K562 (cell line): ENCODE data around the gene CFDP1. TPM values are rescaled to one million over a fixed set of nuclear protein-coding genes. Genes with fewer than 3 reads are reported as not detected.

Experiments
- ATAC-seq: fragments of 200-7000 bp; cut with Tn5 transposase; 3 replicates; pipeline ENCODE4 v1.9.1; 2020; ENCODE audit warnings: moderate library complexity
- BruUV-seq: library from RNA; stranded (reverse); fragments of 400-500 nt; replicated peaks from 2 replicates; lab custom pipeline; 2021; lab: Mats Ljungman, UMichigan
- CTCF ChIA-PET: fragments of 300-600 bp; formaldehyde crosslinking; extraction: SDS; loops from one replicate; lab custom pipeline; 2021; ENCODE audit warnings: low intra/inter-chr PET ratio; lab: Yijun Ruan, JAX
- POLR2A ChIA-PET: fragments of 300-600, 350-650 bp; sonication (Branson Sonifier 250); formaldehyde crosslinking; extraction: SDS; loops from one replicate; lab custom pipeline; 2021; ENCODE audit warnings: antibody characterized with exemption, inconsistent platforms; lab: Yijun Ruan, JAX
- DNase-seq, 4 experiments: peaks; one replicate each; pipeline versions ENCODE4 v3.0.0 to v3.0.0-alpha.2; 2011 to 2018; ENCODE audit warnings: low spot score in 3 of 4, mixed read lengths in 3 of 4; ENCODE audit errors: extremely low read depth in 1 of 4
- FAIRE-seq: peaks from 2 replicates; lab custom pipeline; 2011; peaks lifted over from hg19 to GRCh38; lab: Jason Lieb, UNC
- H2AFZ ChIP-seq: 2 replicates; pipeline ENCODE4 v1.6.0; 2011; ENCODE audit warnings: low read depth, low read length, control low read depth, inconsistent platforms
- H3K27ac ChIP-seq: fragments of 200-600 bp; 3 replicates; pipeline ENCODE4 v1.8.0; 2011; ENCODE audit warnings: low read depth, mild to moderate bottlenecking, control low read depth, inconsistent platforms, low read length, moderate library complexity, mixed read lengths; ENCODE audit errors: extremely low read depth
- H3K27me3 ChIP-seq, 2 experiments: fragments of 300-600 bp in 1 of 2; 2 replicates in 1 of 2; 3 replicates in 1 of 2; pipeline versions ENCODE4 v1.6.0 to v1.8.0; 2011; ENCODE audit warnings: inconsistent platforms in 2 of 2, low read length in 2 of 2, mild to moderate bottlenecking in 1 of 2, mixed read lengths in 1 of 2, moderate library complexity in 1 of 2; ENCODE audit not compliant: control insufficient read depth in 2 of 2, insufficient read depth in 2 of 2
- H3K36me3 ChIP-seq: fragments of 300-600 bp; 3 replicates; pipeline ENCODE4 v1.8.0; 2011; ENCODE audit warnings: mild to moderate bottlenecking, low read length, inconsistent platforms; ENCODE audit not compliant: control insufficient read depth, insufficient read depth
- H3K4me1 ChIP-seq, 2 experiments: fragments of 200-600 bp in 1 of 2; replicated peaks in 1 of 2; 2 replicates in 1 of 2; 3 replicates in 1 of 2; pipeline versions ENCODE4 v1.5.1 to v1.8.0; 2011; ENCODE audit warnings: inconsistent platforms in 2 of 2, low read length in 2 of 2, mild to moderate bottlenecking in 1 of 2, mixed read lengths in 1 of 2, moderate library complexity in 1 of 2; ENCODE audit not compliant: control insufficient read depth in 2 of 2, insufficient read depth in 2 of 2
- H3K4me2 ChIP-seq: 2 replicates; pipeline ENCODE4 v1.6.1; 2011; ENCODE audit warnings: low read length, control low read depth, inconsistent platforms, mixed read lengths; ENCODE audit not compliant: insufficient read depth
- H3K4me3 ChIP-seq: fragments of 200-600 bp; sonication (generic), shearing (Covaris generic); 2 replicates; pipeline ENCODE4 v1.5.1; 2016; ENCODE audit warnings: control low read depth, inconsistent platforms
- H3K79me2 ChIP-seq: fragments of 200-600 bp; 3 replicates; pipeline ENCODE4 v1.8.0; 2011; ENCODE audit warnings: low read length, inconsistent platforms; ENCODE audit not compliant: control insufficient read depth, insufficient read depth
- H3K9ac ChIP-seq, 2 experiments: 2 replicates each; pipeline versions ENCODE4 v1.6.0 to v1.6.1; 2011; ENCODE audit warnings: low read depth in 2 of 2, low read length in 2 of 2, control low read depth in 1 of 2, inconsistent platforms in 1 of 2, mild to moderate bottlenecking in 1 of 2, mixed read lengths in 1 of 2; ENCODE audit not compliant: insufficient read depth in 1 of 2
- H3K9me1 ChIP-seq: one replicate; pipeline ENCODE4 v1.6.0; 2011; ENCODE audit warnings: inconsistent platforms, mild to moderate bottlenecking, low read length, moderate library complexity; ENCODE audit not compliant: control insufficient read depth, insufficient read depth
- H3K9me3 ChIP-seq: replicated peaks from 2 replicates; pipeline ENCODE4 v1.5.1; 2011; ENCODE audit warnings: low read depth, low read length, inconsistent platforms; ENCODE audit not compliant: control insufficient read depth, insufficient read depth
- H4K20me1 ChIP-seq: replicated peaks from 2 replicates; pipeline ENCODE4 v1.6.1; 2011; ENCODE audit warnings: low read length, inconsistent platforms, mixed read lengths; ENCODE audit not compliant: control insufficient read depth, insufficient read depth
- CBFA2T3 ChIP-seq: fragments of 450-650 bp; IDR thresholded peaks from 2 replicates; pipeline ENCODE4 v1.6.1; 2017
- MNT ChIP-seq, 2 experiments: fragments of 450-650 bp; conservative IDR thresholded peaks; 2 replicates each; pipeline ENCODE4 v1.6.1; 2017; ENCODE audit warnings: mild to moderate bottlenecking in 2 of 2, moderate library complexity in 2 of 2
- SPI1 ChIP-seq: IDR thresholded peaks from 2 replicates; pipeline ENCODE4 v1.6.1; 2011; ENCODE audit warnings: low read depth, low read length, control low read depth, borderline replicate concordance
- ZNF512 ChIP-seq: IDR thresholded peaks from 2 replicates; pipeline ENCODE4 v1.6.1; 2016; ENCODE audit warnings: missing genetic modification characterization, missing compliant biosample characterization
- WGBS: fragments of 100-300 bp; shearing (Covaris generic); methylation state at CpG from one replicate; pipeline ENCODE4 v1.1.6; 2016; ENCODE audit warnings: low coverage, mixed read lengths; ENCODE audit not compliant: insufficient coverage; ENCODE audit errors: missing lambda C conversion rate; 5-methylcytosine and 5-hydroxymethylcytosine counted together
- in situ Hi-C: fragments of 300-500 bp; cut with MboI; formaldehyde crosslinking; loops from 4 replicates; pipeline ENCODE4 v1.15.0; 2018; ENCODE audit warnings: inconsistent platforms, mixed read lengths
- intact Hi-C: fragments of 100-400 bp; cut with micrococcal nuclease; formaldehyde crosslinking; loops from 2 replicates; pipeline ENCODE4 v1.14.2; 2022
- polyA plus RNA-seq, 8 experiments: library from polyadenylated mRNA; depleted of rRNA in 4 of 8; stranded (reverse) in 5 of 8; unstranded in 3 of 8; fragments of >200 nt; fragmentation: Nextera tagmentation in 2 of 8; fragmentation: Illumina TruSeq in 1 of 8; extraction: Ambion mirVana in 2 of 8; extraction: Trizol in 1 of 8; gene quantifications; 2 replicates each; pipeline versions ENCODE4 v1.2.1 to v1.2.3, GENCODE V29; 2011 to 2014; ENCODE audit warnings: inconsistent platforms in 1 of 8, missing spikeins in 1 of 8
- total RNA-seq, 7 experiments: library from RNA; depleted of rRNA in 6 of 7; stranded (reverse); fragments of >200 nt in 6 of 7; fragmentation: Illumina TruSeq in 2 of 7; extraction: Trizol in 2 of 7; gene quantifications; 2 replicates each; pipeline versions ENCODE4 v1.2.1 to v1.2.3, GENCODE V29; 2011 to 2021; ENCODE audit warnings: low replicate concordance in 1 of 7

Gene CFDP1
- total and polyA plus RNA-seq, 9 of the 15 experiments (the other 6 are each of a cell fraction or from before 2014, with no cell fraction given): 31.5 to 78.4 (median 61.7) TPM

DNA sequence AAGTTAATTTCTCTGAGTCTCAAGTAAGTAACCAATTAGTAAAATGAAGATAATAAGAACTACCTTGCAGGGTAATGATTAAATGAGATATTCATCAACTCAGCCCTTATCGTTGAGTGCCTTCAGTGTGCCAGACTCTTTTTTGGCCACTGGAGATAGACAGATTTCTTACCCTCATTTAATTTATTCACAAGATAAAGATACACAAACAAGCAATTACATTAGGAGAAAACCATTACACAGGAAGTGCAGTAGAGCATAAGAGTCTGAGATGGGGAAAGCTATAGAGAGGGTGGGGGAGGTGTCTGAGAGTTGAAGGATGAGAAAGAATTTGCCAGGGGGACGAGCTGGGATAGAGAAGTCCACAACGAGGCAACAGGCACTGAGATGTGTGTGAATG lies 109.4 kb downstream of the CFDP1 start:
- no peaks in the 10 kb centered on the region for H3K9me3 ChIP-seq
- BruUV-seq: no TSS peak
- H4K20me1 ChIP-seq: no peaks in the 10 kb centered on the region
- no peaks in the 10 kb centered on the region for H3K79me2 ChIP-seq
- H3K4me3 ChIP-seq: no peak overlapping the region
- no peak for FAIRE-seq
- ChIA-PET CTCF (no interaction called here), POLR2A (interaction anchor here (0.5 to 1.9 kb wide), 3 partner anchors 12 to 27 kb away, joined by 3 to 4 read pairs (median 3); no protein-coding TSS in a partner anchor)
- TF ChIP-seq ZNF512 (tag) (no peak), CBFA2T3 (peak; percentile 52)
- peaks cover 3 to 8% of the 10 kb centered on the region in 2 experiments; a peak in 2 of 5 replicates for H3K4me1 ChIP-seq
- intact Hi-C loops (loop anchor here (5.0 kb wide), 1 partner anchor 72 kb away; the partner anchor contains the start of gene BCAR1), in situ Hi-C loops (no loop called here)
- no peaks in the 10 kb centered on the region for H3K9me1 ChIP-seq
- no peak overlapping the region for H3K9ac ChIP-seq
- no peak for DNase-seq
- no peaks in the 10 kb centered on the region for H3K27me3 ChIP-seq
- H3K36me3 ChIP-seq: 0 out of 3 replicates have a peak, but pooled peaks cover 2% of the 10 kb centered on the region
- H3K27ac ChIP-seq: no peak overlapping the region
- no peak overlapping the region for H3K4me2 ChIP-seq
- peak; percentile 32; the same call in 2 of the 3 replicates for ATAC-seq
- WGBS: 36% methylated on average over 3 of the region's 3 CpGs
- no peak overlapping the region for H2AFZ ChIP-seq

DNA sequence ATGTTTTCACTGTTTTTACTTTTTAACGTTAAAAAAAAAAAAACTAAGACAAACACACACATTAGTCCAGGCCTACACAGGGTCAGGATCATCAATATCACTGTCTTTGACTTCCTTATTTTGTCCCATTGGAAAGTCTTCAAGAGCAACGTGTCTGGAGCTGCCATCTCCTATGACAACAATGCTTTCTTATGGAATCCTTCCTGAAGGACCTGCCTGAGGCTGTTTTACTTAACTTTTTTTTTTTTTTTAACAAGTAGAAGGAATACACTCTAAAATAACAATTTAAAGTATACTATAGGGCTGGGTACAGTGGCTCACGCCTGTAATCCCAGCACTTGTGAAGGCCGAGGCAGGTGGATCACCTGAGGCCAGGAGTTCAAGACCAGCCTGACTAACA lies 110.1 kb downstream of the CFDP1 start:
- Histone ChIP-seq H3K4me1 (peaks cover 3 to 8% of the 10 kb centered on the region in 2 experiments; a peak in 2 of 5 replicates), H3K9me1 (no peaks in the 10 kb centered on the region), H3K9me3 (no peaks in the 10 kb centered on the region), H4K20me1 (no peaks in the 10 kb centered on the region), H3K27me3 (no peaks in the 10 kb centered on the region), H3K9ac (no peak overlapping the region), H3K36me3 (0 out of 3 replicates have a peak, but pooled peaks cover 2% of the 10 kb centered on the region), H3K4me3 (no peak overlapping the region), H3K4me2 (no peak overlapping the region), H3K27ac (no peak overlapping the region), H3K79me2 (no peaks in the 10 kb centered on the region), H2AFZ (no peak overlapping the region)
- DNase-seq (no peak), ATAC-seq (no peak), FAIRE-seq (no peak)
- peak; percentile 26; the same call in 1 of the 2 replicates for TF ChIP-seq SPI1
- no peak for TF ChIP-seq MNT (conservative IDR thresholded peaks at IDR 0.05)
- BruUV-seq: no TSS peak
- intact Hi-C loops: loop anchor here (5.0 kb wide), 1 partner anchor 71 kb away; the partner anchor contains the start of gene BCAR1
- 55% methylated on average over 4 of the region's 4 CpGs for WGBS
- in situ Hi-C loops: no loop called here
- POLR2A ChIA-PET: interaction anchor here (0.6 kb wide), 1 partner anchor 56 kb away, joined by 3 read pairs; no protein-coding TSS in a partner anchor
- CTCF ChIA-PET: no interaction called here
